GM21381 (cell line): ENCODE data around the gene HBQ1.
"Not testable (repeated sequence)": the region's sequence is repeated elsewhere in the genome, so short reads cannot be mapped to it uniquely, and the experiment has no call there.

ENCODE experiments used
- ATAC-seq: cut with Tn5 transposase; IDR thresholded peaks from one replicate; pipeline ENCODE4 v1.9.1; 2021; ENCODE audit warnings: mild to moderate bottlenecking, moderate library complexity; ENCODE audit not compliant: unreplicated experiment

HBQ1 gene

GRCh38 chr16:180101-180675 is at the start of gene HBQ1:
HBQ1 (plus strand) TSS chr16:180459; CDS start chr16:180487, 28 bp downstream.
- no peak for ATAC-seq

GRCh38 chr16:130533-131173 is 49.6 kb upstream of the HBQ1 start:
- no peak for ATAC-seq

GRCh38 chr16:132120-132519 is 48.1 kb upstream of the HBQ1 start:
- ATAC-seq, result no peak

GRCh38 chr16:133716-134115 is 46.5 kb upstream of the HBQ1 start:
- ATAC-seq, result no peak

- no peak for ATAC-seq
Observed at GRCh38 chr16:138049-138417, 42.2 kb upstream of the HBQ1 start.

- ATAC-seq, result no peak
Observed at GRCh38 chr16:140175-140857, 39.9 kb upstream of the HBQ1 start.

- no peak for ATAC-seq
Observed at GRCh38 chr16:142405-142967, 37.8 kb upstream of the HBQ1 start.

- ATAC-seq, result no peak
Observed at GRCh38 chr16:143047-143446, 37.2 kb upstream of the HBQ1 start.

GRCh38 chr16:143456-143855 is 36.8 kb upstream of the HBQ1 start:
- ATAC-seq, result no peak

- ATAC-seq, result no peak
Observed at GRCh38 chr16:144797-145252, 35.4 kb upstream of the HBQ1 start.

GRCh38 chr16:146646-147045 is 33.6 kb upstream of the HBQ1 start:
- no peak for ATAC-seq

GRCh38 chr16:149024-149660 is 31.1 kb upstream of the HBQ1 start:
- no peak for ATAC-seq

- ATAC-seq, result no peak
Observed at GRCh38 chr16:152141-153128, 27.8 kb upstream of the HBQ1 start, which contains the start of gene HBZ. HBZ (plus strand) TSS chr16:152644; CDS start chr16:152910, 266 bp downstream.

GRCh38 chr16:153129-153521 is 27.1 kb upstream of the HBQ1 start:
- not testable (repeated sequence) for ATAC-seq

GRCh38 chr16:153550-154216 is 26.6 kb upstream of the HBQ1 start:
- ATAC-seq, result not testable (repeated sequence)

- no peak for ATAC-seq
Observed at GRCh38 chr16:154217-155030, 25.8 kb upstream of the HBQ1 start.

- no peak for ATAC-seq
Observed at GRCh38 chr16:155031-155398, 25.2 kb upstream of the HBQ1 start.

GRCh38 chr16:159136-159849 is 21.0 kb upstream of the HBQ1 start:
- ATAC-seq, result no peak
